B cell (primary cell): ENCODE results near the gene NDUFA6. TPM values are rescaled to one million over a fixed set of nuclear protein-coding genes. Genes with fewer than 3 reads are reported as not detected.
"Not testable (repeated sequence)": the region's sequence is repeated elsewhere in the genome, so short reads cannot be mapped to it uniquely, and the experiment has no call there.

Experiments used
- ATAC-seq: fragments of 200-7000 bp; cut with Tn5 transposase; one replicate; pipeline ENCODE4 v1.10.0; 2021; ENCODE audit warnings: low read depth, mild to moderate bottlenecking, moderate number of reproducible peaks, moderate library complexity
- CTCF ChIA-PET: fragments of 350-600 bp; sonication (Branson Sonifier 250); formaldehyde crosslinking; loops from one replicate; lab custom pipeline; 2021; ENCODE audit warnings: antibody characterized with exemption, inconsistent platforms; lab: Charles Lee
- POLR2A ChIA-PET: fragments of 350-600 bp; sonication (Branson Sonifier 250); formaldehyde crosslinking; loops from one replicate; lab custom pipeline; 2021; ENCODE audit warnings: antibody characterized with exemption; lab: Charles Lee
- DNase-seq: peaks from one replicate; pipeline ENCODE4 v3.0.0; 2013
- H2AFZ ChIP-seq: 2 replicates; pipeline ENCODE4 v1.6.1; 2012; ENCODE audit warnings: mild to moderate bottlenecking, low read depth, low read length; ENCODE audit not compliant: insufficient read depth, poor library complexity, severe bottlenecking
- H3K27ac ChIP-seq, 2 donors: 1 replicate in 1 of 2; 2 replicates in 1 of 2; pipeline ENCODE4 v1.5.1; 2012 to 2013; ENCODE audit warnings: low read length in 2 of 2, mild to moderate bottlenecking in 2 of 2, moderate library complexity in 1 of 2
- H3K27me3 ChIP-seq, 4 experiments: fragments of 200-600 bp in 1 of 4; sonication (generic) in 1 of 4; replicated peaks in 1 of 4; 1 replicate in 2 of 4; 2 replicates in 2 of 4; pipeline versions ENCODE4 v1.6.1 to v1.7.0; 2013 to 2016; ENCODE audit warnings: low read length in 3 of 4, mild to moderate bottlenecking in 2 of 4, mixed read lengths in 1 of 4, moderate library complexity in 1 of 4; ENCODE audit not compliant: insufficient read depth in 4 of 4, control insufficient read depth in 3 of 4; ENCODE audit errors: control extremely low read depth in 1 of 4
- H3K36me3 ChIP-seq, 2 experiments: replicated peaks in 1 of 2; 1 replicate in 1 of 2; 2 replicates in 1 of 2; pipeline versions ENCODE4 v1.6.1 to v1.7.1; 2013; ENCODE audit warnings: low read length in 1 of 2; ENCODE audit not compliant: insufficient read depth in 2 of 2, control insufficient read depth in 1 of 2; ENCODE audit errors: control extremely low read depth in 1 of 2, extremely low read depth in 1 of 2
- H3K4me1 ChIP-seq, 2 donors: fragments of 200-600 bp in 1 of 2; sonication (generic) in 1 of 2; 1 replicate in 1 of 2; 2 replicates in 1 of 2; pipeline versions ENCODE4 v1.5.1 to v1.6.1; 2013 to 2017; ENCODE audit warnings: low read length in 2 of 2; ENCODE audit not compliant: control insufficient read depth in 2 of 2, insufficient read depth in 2 of 2
- H3K4me2 ChIP-seq: replicated peaks from 2 replicates; pipeline ENCODE3; 2012; ENCODE audit warnings: mild to moderate bottlenecking, low read depth, low read length; ENCODE audit not compliant: poor library complexity, severe bottlenecking
- H3K4me3 ChIP-seq, 5 experiments: fragments of 200-600 bp in 1 of 5; sonication (generic) in 1 of 5; 1 replicate in 3 of 5; 2 replicates in 2 of 5; pipeline versions ENCODE4 v1.5.1 to v1.7.0; 2011 to 2016; ENCODE audit warnings: low read length in 4 of 5, mild to moderate bottlenecking in 4 of 5, low read depth in 2 of 5, control low read depth in 1 of 5, moderate library complexity in 1 of 5; ENCODE audit not compliant: insufficient read depth in 1 of 5; ENCODE audit errors: control extremely low read depth in 1 of 5, extremely low read depth in 1 of 5
- H3K79me2 ChIP-seq: fragments of 200-600 bp; sonication (generic); one replicate; pipeline ENCODE4 v1.6.0; 2016; ENCODE audit warnings: low read length; ENCODE audit not compliant: control insufficient read depth, insufficient read depth
- H3K9ac ChIP-seq: fragments of 200-600 bp; sonication (generic); 2 replicates; pipeline ENCODE4 v1.6.1; 2017; ENCODE audit warnings: mild to moderate bottlenecking, low read length, moderate library complexity
- H3K9me3 ChIP-seq, 3 donors: one replicate each; pipeline versions ENCODE4 v1.6.1 to v1.7.1; 2013; ENCODE audit warnings: low read length in 2 of 3; ENCODE audit not compliant: control insufficient read depth in 2 of 3, insufficient read depth in 1 of 3; ENCODE audit errors: control extremely low read depth in 1 of 3
- H4K20me1 ChIP-seq: 2 replicates; pipeline ENCODE4 v1.6.0; 2012; ENCODE audit warnings: mild to moderate bottlenecking, low read length; ENCODE audit not compliant: insufficient read depth, control insufficient read depth, poor library complexity, severe bottlenecking
- H3K27ac Mint-ChIP-seq: one replicate; pipeline ENCODE4 v1.8.0; 2021; ENCODE audit warnings: mixed read lengths
- H3K27me3 Mint-ChIP-seq: one replicate; pipeline ENCODE4 v1.8.0; 2021; ENCODE audit warnings: mixed read lengths
- H3K4me1 Mint-ChIP-seq: one replicate; pipeline ENCODE4 v1.8.0; 2021; ENCODE audit warnings: mixed read lengths
- H3K4me3 Mint-ChIP-seq: one replicate; pipeline ENCODE4 v1.8.0; 2021; ENCODE audit warnings: mixed read lengths
- H3K9me3 Mint-ChIP-seq: one replicate; pipeline ENCODE4 v1.8.0; 2022; ENCODE audit warnings: mixed read lengths; ENCODE audit not compliant: insufficient read depth
- EZH2 ChIP-seq: IDR thresholded peaks from 2 replicates; pipeline ENCODE4 v1.6.1; 2012; ENCODE audit warnings: borderline replicate concordance, low read depth, mild to moderate bottlenecking, moderate library complexity, low read length; ENCODE audit not compliant: insufficient read depth, poor library complexity, severe bottlenecking
- WGBS: methylation state at CpG from one replicate; pipeline ENCODE4 v1.1.5; 2013; ENCODE audit warnings: missing lambda C conversion rate; ENCODE audit not compliant: insufficient coverage; 5-methylcytosine and 5-hydroxymethylcytosine counted together
- intact Hi-C: fragments of 100-400 bp; cut with micrococcal nuclease; formaldehyde crosslinking; loops from one replicate; pipeline ENCODE4 v1.10.0; 2022
- polyA plus RNA-seq: library from polyadenylated mRNA; depleted of rRNA; stranded (reverse); fragments of >200 nt; gene quantifications from 2 replicates; pipeline ENCODE4 v1.2.3, GENCODE V29; 2012
- total RNA-seq, 2 donors: library from RNA; stranded (reverse); fragments of 120-200 nt in 1 of 2; gene quantifications; 1 replicate in 1 of 2; 2 replicates in 1 of 2; pipeline versions ENCODE4 v1.2.3 to v1.2.4, GENCODE V29; 2013 to 2022
- TF ChIP-seq, protein P1 (sequence below): fragments of 200-600 bp; IDR thresholded peaks from one replicate; pipeline ENCODE4 v1.8.0; 2022; ENCODE audit warnings: antibody characterized with exemption, mild to moderate bottlenecking

Gene NDUFA6
- total and polyA plus RNA-seq, 2 donors (not counting 1 experiment from before 2014, with no cell fraction given), result 26.2 to 47.8 TPM

GRCh38 chr22:42116848-42117424 lies 26.4 kb upstream of the NDUFA6 start:
- H3K9me3 ChIP-seq, result peaks cover 0 to 24% (median 11%) of the 10 kb centered on the region in 3 donors
- no peak for DNase-seq
- peaks cover 2% of the 10 kb centered on the region for H3K9me3 Mint-ChIP-seq
- TF ChIP-seq, protein P1, sequence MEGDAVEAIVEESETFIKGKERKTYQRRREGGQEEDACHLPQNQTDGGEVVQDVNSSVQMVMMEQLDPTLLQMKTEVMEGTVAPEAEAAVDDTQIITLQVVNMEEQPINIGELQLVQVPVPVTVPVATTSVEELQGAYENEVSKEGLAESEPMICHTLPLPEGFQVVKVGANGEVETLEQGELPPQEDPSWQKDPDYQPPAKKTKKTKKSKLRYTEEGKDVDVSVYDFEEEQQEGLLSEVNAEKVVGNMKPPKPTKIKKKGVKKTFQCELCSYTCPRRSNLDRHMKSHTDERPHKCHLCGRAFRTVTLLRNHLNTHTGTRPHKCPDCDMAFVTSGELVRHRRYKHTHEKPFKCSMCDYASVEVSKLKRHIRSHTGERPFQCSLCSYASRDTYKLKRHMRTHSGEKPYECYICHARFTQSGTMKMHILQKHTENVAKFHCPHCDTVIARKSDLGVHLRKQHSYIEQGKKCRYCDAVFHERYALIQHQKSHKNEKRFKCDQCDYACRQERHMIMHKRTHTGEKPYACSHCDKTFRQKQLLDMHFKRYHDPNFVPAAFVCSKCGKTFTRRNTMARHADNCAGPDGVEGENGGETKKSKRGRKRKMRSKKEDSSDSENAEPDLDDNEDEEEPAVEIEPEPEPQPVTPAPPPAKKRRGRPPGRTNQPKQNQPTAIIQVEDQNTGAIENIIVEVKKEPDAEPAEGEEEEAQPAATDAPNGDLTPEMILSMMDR, result no peak
- no peak for TF ChIP-seq EZH2
- ATAC-seq, result no peak
- H3K36me3 ChIP-seq, result no peaks in the 10 kb centered on the region
- ChIA-PET CTCF (interaction anchor here (0.5 to 2.2 kb wide), 5 partner anchors 151 to 568 kb away, joined by 3 to 8 read pairs (median 4); no protein-coding TSS in a partner anchor), POLR2A (interaction anchor here (0.5 kb wide), 1 partner anchor 74 kb away, joined by 6 read pairs; no protein-coding TSS in a partner anchor)
- H3K27ac ChIP-seq, result no peak overlapping the region
- H3K27me3 ChIP-seq, result no peaks in the 10 kb centered on the region
- WGBS, result 94% methylated on average over 3 of the region's 4 CpGs
- H3K4me2 ChIP-seq, result no peak overlapping the region
- no peaks in the 10 kb centered on the region for H3K27me3 Mint-ChIP-seq
- no peak overlapping the region for H3K4me3 ChIP-seq
- peaks cover 20% of the 10 kb centered on the region for H3K4me1 Mint-ChIP-seq
- no peaks in the 10 kb centered on the region for H3K79me2 ChIP-seq
- intact Hi-C loops, result no loop called here
- peaks cover 15 to 16% of the 10 kb centered on the region in 2 donors for H3K4me1 ChIP-seq
- no peaks in the 10 kb centered on the region for H4K20me1 ChIP-seq
- no peak overlapping the region for H3K27ac Mint-ChIP-seq
- no peak overlapping the region for H3K9ac ChIP-seq
- no peak overlapping the region for H3K4me3 Mint-ChIP-seq
- no peak overlapping the region for H2AFZ ChIP-seq

DNA sequence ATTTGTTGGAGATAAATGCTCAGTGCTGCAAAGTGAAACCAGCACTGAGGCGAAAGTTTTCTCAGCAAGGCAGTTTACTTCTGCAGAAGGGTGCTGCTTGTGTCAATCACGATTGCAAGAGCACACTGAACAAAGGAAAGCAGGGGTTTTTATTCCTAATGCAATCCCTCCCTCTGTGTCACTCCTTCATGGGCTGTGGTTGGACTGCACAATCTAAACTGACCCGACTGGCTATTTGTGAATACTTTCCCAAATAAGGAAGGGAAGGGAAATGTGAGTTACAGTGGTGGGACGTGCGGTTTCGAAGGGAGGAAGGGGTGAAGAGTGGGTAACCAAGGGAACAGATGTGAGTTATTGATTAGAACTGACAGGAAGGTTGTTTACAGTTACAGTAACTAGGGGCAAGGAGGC lies 24.9 kb upstream of the NDUFA6 start:
- H3K9ac ChIP-seq, H3K4me3 Mint-ChIP-seq, CTCF ChIA-PET, H3K4me1 ChIP-seq, H3K27me3 ChIP-seq, POLR2A ChIA-PET, H3K4me2 ChIP-seq, H3K27ac ChIP-seq, H3K79me2 ChIP-seq, H3K27ac Mint-ChIP-seq, intact Hi-C loops, H3K27me3 Mint-ChIP-seq, H3K4me3 ChIP-seq, DNase-seq, H3K36me3 ChIP-seq, H2AFZ ChIP-seq, ATAC-seq, H4K20me1 ChIP-seq, H3K9me3 Mint-ChIP-seq: not testable (repeated sequence)
- H3K9me3 ChIP-seq, result peaks cover 0 to 24% (median 11%) of the 10 kb centered on the region in 3 donors
- H3K4me1 Mint-ChIP-seq, result peaks cover 13% of the 10 kb centered on the region
- WGBS, result 75% methylated on average over 4 of the region's 6 CpGs
